Breast epithelium (tissue), 4 donors: Measurements from ENCODE around the gene PTGIR. TPM values are rescaled to one million over a fixed set of nuclear protein-coding genes. Genes with fewer than 3 reads are reported as not detected.

ENCODE experiments used
- DNase-seq, 2 donors: peaks; one replicate each; pipeline ENCODE4 v3.0.0-alpha.2; 2019; ENCODE audit warnings: low spot score in 2 of 2
- H3K27ac ChIP-seq, 2 donors: fragments of 200-600 bp; sonication (generic) in 1 of 2; one replicate each; pipeline ENCODE4 v1.5.1; 2016 to 2019; ENCODE audit warnings: mild to moderate bottlenecking in 1 of 2
- H3K27me3 ChIP-seq, 2 donors: fragments of 200-600 bp; sonication (generic) in 1 of 2; one replicate each; pipeline versions ENCODE4 v1.5.1 to v1.6.0; 2017 to 2019; ENCODE audit warnings: control low read depth in 1 of 2, mild to moderate bottlenecking in 1 of 2
- H3K36me3 ChIP-seq: fragments of 200-600 bp; one replicate; pipeline ENCODE4 v1.5.1; 2019
- H3K4me1 ChIP-seq, 2 donors: fragments of 200-600 bp; sonication (generic); one replicate each; pipeline ENCODE4 v1.5.1; 2016 to 2019; ENCODE audit warnings: control low read depth in 1 of 2
- H3K4me3 ChIP-seq, 3 donors: fragments of 200-600 bp; sonication (generic); 1 replicate in 2 of 3; 2 replicates in 1 of 3; pipeline ENCODE4 v1.5.1; 2016 to 2019; ENCODE audit warnings: mild to moderate bottlenecking in 3 of 3, moderate library complexity in 2 of 3
- H3K9me3 ChIP-seq, 2 donors: fragments of 200-600 bp; sonication (generic) in 1 of 2; one replicate each; pipeline ENCODE4 v1.5.1; 2016 to 2019; ENCODE audit warnings: control low read depth in 1 of 2
- CTCF ChIP-seq, 3 donors: fragments of 450-650 bp; IDR thresholded peaks; one replicate each; pipeline ENCODE4 v1.5.1; 2016 to 2017; ENCODE audit warnings: antibody characterized with exemption in 3 of 3, mild to moderate bottlenecking in 3 of 3, moderate library complexity in 3 of 3
- POLR2A ChIP-seq: fragments of 450-650 bp; IDR thresholded peaks from one replicate; pipeline ENCODE4 v1.6.1; 2016; ENCODE audit warnings: antibody characterized with exemption, mild to moderate bottlenecking, moderate library complexity
- POLR2AphosphoS5 ChIP-seq, 3 donors: sonication (generic); formaldehyde crosslinking; IDR thresholded peaks; one replicate each; pipeline ENCODE4 v1.6.1; 2017; ENCODE audit warnings: antibody characterized with exemption in 3 of 3
- intact Hi-C: fragments of 100-400 bp; cut with DNase I; formaldehyde crosslinking; loops from one replicate; pipeline ENCODE4 v1.15.1; 2023; ENCODE audit warnings: low total_unique reads
- total RNA-seq, 3 donors: library from RNA; depleted of rRNA; stranded (reverse); fragments of >200 nt; gene quantifications; one replicate each; pipeline ENCODE4 v1.1.0, GENCODE V29; 2016

PTGIR gene
- total RNA-seq, 3 donors from 2014 or later = 0.29 to 6.9 (median 1.3) TPM

GRCh38 chr19:46609511-46610412, 15.1 kb downstream of the PTGIR start:
- DNase-seq = no peak
- H3K27ac ChIP-seq = no peak overlapping the region
- intact Hi-C loops = no loop called here
- H3K36me3 ChIP-seq = no peaks in the 10 kb centered on the region
- no peak overlapping the region for H3K4me3 ChIP-seq
- no peak for TF ChIP-seq POLR2A
- no peak for TF ChIP-seq CTCF (IDR thresholded peaks at IDR 0.05)
- TF ChIP-seq POLR2AphosphoS5 (IDR thresholded peaks at IDR 0.05) = no peak
- H3K27me3 ChIP-seq = no peaks in the 10 kb centered on the region
- no peaks in the 10 kb centered on the region for H3K4me1 ChIP-seq
- H3K9me3 ChIP-seq = no peaks in the 10 kb centered on the region

- H3K9me3 ChIP-seq = no peaks in the 10 kb centered on the region
- no peaks in the 10 kb centered on the region for H3K36me3 ChIP-seq
- H3K27ac ChIP-seq = no peak overlapping the region
- peaks cover 0 to 3% of the 10 kb centered on the region in 2 donors for H3K4me1 ChIP-seq
- intact Hi-C loops = no loop called here
- no peak overlapping the region for H3K4me3 ChIP-seq
- DNase-seq = no peak
- no peaks in the 10 kb centered on the region for H3K27me3 ChIP-seq
- TF ChIP-seq CTCF (IDR thresholded peaks at IDR 0.05) (no peak), POLR2A (no peak), POLR2AphosphoS5 (IDR thresholded peaks at IDR 0.05) (no peak)
These were observed 16.1 kb downstream of the PTGIR start for GRCh38 chr19:46608581-46609345.

GRCh38 chr19:46608178-46608577, 16.7 kb downstream of the PTGIR start:
- intact Hi-C loops = no loop called here
- H3K4me1 ChIP-seq = peaks cover 2 to 9% of the 10 kb centered on the region in 2 donors
- H3K36me3 ChIP-seq = no peaks in the 10 kb centered on the region
- no peaks in the 10 kb centered on the region for H3K27me3 ChIP-seq
- DNase-seq = peak in 1 of 2 donors; percentile 30
- TF ChIP-seq POLR2A = no peak
- no peak overlapping the region for H3K4me3 ChIP-seq
- no peak overlapping the region for H3K27ac ChIP-seq
- H3K9me3 ChIP-seq = no peaks in the 10 kb centered on the region

- Histone ChIP-seq H3K9me3 (no peaks in the 10 kb centered on the region), H3K27me3 (no peaks in the 10 kb centered on the region), H3K4me1 (peaks cover 7 to 16% of the 10 kb centered on the region in 2 donors), H3K4me3 (no peak overlapping the region), H3K36me3 (no peaks in the 10 kb centered on the region), H3K27ac (peak overlapping the region in 1 of 2 donors; percentile 58)
- TF ChIP-seq POLR2A = no peak
- TF ChIP-seq CTCF (IDR thresholded peaks at IDR 0.05) = no peak
- TF ChIP-seq POLR2AphosphoS5 (IDR thresholded peaks at IDR 0.05) = no peak
- peak in 1 of 2 donors; percentile 22 for DNase-seq
- intact Hi-C loops = no loop called here
These were observed 17.4 kb downstream of the PTGIR start for GRCh38 chr19:46607448-46607841.

GRCh38 chr19:46606681-46607447, 18.0 kb downstream of the PTGIR start:
- no peaks in the 10 kb centered on the region for H3K27me3 ChIP-seq
- no peak for DNase-seq
- peaks cover 7 to 20% of the 10 kb centered on the region in 2 donors for H3K4me1 ChIP-seq
- H3K27ac ChIP-seq = peak overlapping the region in 1 of 2 donors; percentile 58
- H3K9me3 ChIP-seq = no peaks in the 10 kb centered on the region
- H3K4me3 ChIP-seq = no peak overlapping the region
- H3K36me3 ChIP-seq = no peaks in the 10 kb centered on the region
- TF ChIP-seq POLR2AphosphoS5 (IDR thresholded peaks at IDR 0.05) (no peak), POLR2A (no peak), CTCF (IDR thresholded peaks at IDR 0.05) (no peak)
- intact Hi-C loops = no loop called here
